Body of pancreas (tissue), 4 donors: ENCODE measurements around the gene TRIM73.
"Not testable (repeated sequence)": the region's sequence is repeated elsewhere in the genome, so short reads cannot be mapped to it uniquely, and the experiment has no call there.

Source experiments
- POLR2A ChIP-seq, 3 donors: fragments of 450-650 bp; IDR thresholded peaks; one replicate each; pipeline ENCODE4 v1.6.1; 2016; ENCODE audit warnings: antibody characterized with exemption in 3 of 3, mild to moderate bottlenecking in 2 of 3
- TF ChIP-seq, protein P1 (sequence below), 7 experiments: fragments of 450-650 bp in 4 of 7; fragments of 200-600 bp in 3 of 7; sonication (generic) in 3 of 7; IDR thresholded peaks; one replicate each; pipeline ENCODE4 v1.5.1; 2016 to 2019; ENCODE audit warnings: antibody characterized with exemption in 7 of 7

DNA sequence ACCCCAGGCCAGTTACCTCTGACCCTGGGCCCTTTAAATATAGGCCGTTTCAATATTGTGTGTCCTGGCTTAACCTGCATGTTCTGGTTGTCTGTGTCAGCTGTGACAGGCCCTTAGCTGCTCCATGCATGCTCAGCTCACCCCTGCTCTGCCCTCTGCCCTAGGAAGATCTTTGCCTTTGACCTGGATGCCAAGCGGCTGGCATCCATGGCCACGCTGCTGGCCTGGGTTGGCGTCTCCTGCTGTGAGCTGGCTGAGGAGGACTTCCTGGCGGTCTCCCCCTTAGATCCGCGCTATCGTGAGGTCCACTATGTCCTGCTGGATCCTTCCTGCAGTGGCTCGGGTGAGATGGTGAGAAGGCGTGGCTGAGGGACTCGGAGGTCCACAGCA, 20.0 kb downstream of the TRIM73 start:
- TF ChIP-seq, protein P1, sequence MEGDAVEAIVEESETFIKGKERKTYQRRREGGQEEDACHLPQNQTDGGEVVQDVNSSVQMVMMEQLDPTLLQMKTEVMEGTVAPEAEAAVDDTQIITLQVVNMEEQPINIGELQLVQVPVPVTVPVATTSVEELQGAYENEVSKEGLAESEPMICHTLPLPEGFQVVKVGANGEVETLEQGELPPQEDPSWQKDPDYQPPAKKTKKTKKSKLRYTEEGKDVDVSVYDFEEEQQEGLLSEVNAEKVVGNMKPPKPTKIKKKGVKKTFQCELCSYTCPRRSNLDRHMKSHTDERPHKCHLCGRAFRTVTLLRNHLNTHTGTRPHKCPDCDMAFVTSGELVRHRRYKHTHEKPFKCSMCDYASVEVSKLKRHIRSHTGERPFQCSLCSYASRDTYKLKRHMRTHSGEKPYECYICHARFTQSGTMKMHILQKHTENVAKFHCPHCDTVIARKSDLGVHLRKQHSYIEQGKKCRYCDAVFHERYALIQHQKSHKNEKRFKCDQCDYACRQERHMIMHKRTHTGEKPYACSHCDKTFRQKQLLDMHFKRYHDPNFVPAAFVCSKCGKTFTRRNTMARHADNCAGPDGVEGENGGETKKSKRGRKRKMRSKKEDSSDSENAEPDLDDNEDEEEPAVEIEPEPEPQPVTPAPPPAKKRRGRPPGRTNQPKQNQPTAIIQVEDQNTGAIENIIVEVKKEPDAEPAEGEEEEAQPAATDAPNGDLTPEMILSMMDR (IDR thresholded peaks at IDR 0.05): not testable (repeated sequence)
- not testable (repeated sequence) for TF ChIP-seq POLR2A (IDR thresholded peaks at IDR 0.05)
